GM12891 (cell line): Measurements from ENCODE around the gene BOD1L1.

Source experiments
- DNase-seq: peaks from one replicate; pipeline ENCODE4 v3.0.0; 2011; ENCODE audit warnings: low spot score; ENCODE audit not compliant: insufficient read length
- FAIRE-seq: peaks from 2 replicates; lab custom pipeline; 2011; peaks lifted over from hg19 to GRCh38; lab: Jason Lieb, UNC
- PAX5 ChIP-seq: IDR thresholded peaks from 2 replicates; pipeline ENCODE4 v1.6.1; 2011; ENCODE audit warnings: low read length, moderate library complexity, mild to moderate bottlenecking; ENCODE audit not compliant: insufficient read depth, severe bottlenecking
- POLR2A ChIP-seq: IDR thresholded peaks from 2 replicates; pipeline ENCODE4 v1.6.1; 2011; ENCODE audit warnings: low read depth, low read length, control low read depth
- POLR2AphosphoS5 ChIP-seq: IDR thresholded peaks from 2 replicates; pipeline ENCODE4 v1.6.1; 2011; ENCODE audit warnings: low read depth, low read length, control low read depth
- POU2F2 ChIP-seq: IDR thresholded peaks from 2 replicates; pipeline ENCODE4 v1.6.1; 2011; ENCODE audit warnings: low read depth, mild to moderate bottlenecking, control low read depth, low read length, moderate library complexity
- SPI1 ChIP-seq: IDR thresholded peaks from 2 replicates; pipeline ENCODE4 v1.6.1; 2011; ENCODE audit warnings: low read depth, low read length, control low read depth
- TAF1 ChIP-seq: IDR thresholded peaks from 2 replicates; pipeline ENCODE4 v1.6.1; 2011; ENCODE audit warnings: low read depth, low read length, control low read depth

The BOD1L1 gene

DNA sequence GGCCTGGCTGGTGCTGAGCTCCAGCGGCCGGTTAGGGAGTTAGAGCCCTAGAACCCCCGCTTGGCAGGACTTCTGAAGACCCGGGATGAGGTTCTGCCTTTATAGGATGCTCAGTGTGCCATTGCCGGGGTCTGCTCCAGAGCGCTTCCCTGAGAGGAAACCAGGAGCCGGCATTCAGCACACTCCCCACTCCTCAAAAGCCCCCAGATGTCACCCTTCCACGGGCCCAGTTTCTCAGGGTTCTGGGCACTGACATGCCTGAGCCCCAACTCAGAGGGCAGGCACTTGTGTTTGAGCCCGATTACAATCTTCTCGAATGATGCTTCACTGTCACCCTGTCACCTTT is 89.7 kb downstream of the BOD1L1 start:
- FAIRE-seq: no peak
- TF ChIP-seq SPI1 (no peak), POLR2A (no peak), PAX5 (no peak), POLR2AphosphoS5 (no peak)
- DNase-seq: no peak

DNA sequence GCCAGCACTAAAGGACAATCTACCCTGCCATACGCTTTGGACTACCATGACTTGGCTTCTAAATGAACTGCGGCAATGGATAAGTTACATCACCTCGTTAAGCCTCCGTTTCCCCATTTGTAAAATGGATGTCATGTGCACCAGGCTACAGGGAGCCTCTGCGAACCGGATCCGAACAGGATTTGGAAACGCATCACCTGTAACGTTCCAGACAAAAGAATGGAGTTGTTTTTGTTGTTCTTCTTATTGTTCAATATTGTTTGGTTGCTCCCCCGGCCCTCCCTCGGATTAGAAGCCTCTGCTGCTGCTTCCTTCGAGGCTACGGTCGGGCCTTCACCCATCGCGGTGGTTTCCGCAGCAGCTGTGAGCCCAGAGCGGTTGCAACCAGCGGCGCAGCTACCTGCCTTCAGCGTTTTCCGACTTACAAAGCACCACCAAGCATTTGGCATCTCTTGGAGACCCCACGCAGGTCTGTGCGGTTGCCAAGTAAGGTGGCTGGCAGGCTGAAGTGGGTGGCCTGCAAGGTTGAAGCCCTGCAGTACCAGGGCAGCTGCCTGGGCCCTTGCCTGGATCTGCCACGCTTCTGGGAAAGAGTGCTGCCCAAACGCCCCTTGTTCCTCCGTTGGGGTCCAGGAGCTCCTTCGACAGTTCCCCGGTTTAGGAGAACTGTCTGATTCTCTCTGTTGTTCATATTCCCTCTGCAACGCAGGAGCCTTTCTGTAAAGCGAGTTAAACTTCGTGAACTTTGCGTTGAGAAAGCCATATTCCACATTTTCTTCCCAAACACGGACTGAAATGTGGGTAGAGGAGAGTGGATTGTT is 90.3 kb downstream of the BOD1L1 start:
- TF ChIP-seq PAX5: no peak
- no peak for TF ChIP-seq POU2F2
- no peak for TF ChIP-seq SPI1
- no peak for TF ChIP-seq POLR2AphosphoS5
- no peak for TF ChIP-seq POLR2A
- TF ChIP-seq TAF1: no peak
- no peak for DNase-seq
- no peak for FAIRE-seq

DNA sequence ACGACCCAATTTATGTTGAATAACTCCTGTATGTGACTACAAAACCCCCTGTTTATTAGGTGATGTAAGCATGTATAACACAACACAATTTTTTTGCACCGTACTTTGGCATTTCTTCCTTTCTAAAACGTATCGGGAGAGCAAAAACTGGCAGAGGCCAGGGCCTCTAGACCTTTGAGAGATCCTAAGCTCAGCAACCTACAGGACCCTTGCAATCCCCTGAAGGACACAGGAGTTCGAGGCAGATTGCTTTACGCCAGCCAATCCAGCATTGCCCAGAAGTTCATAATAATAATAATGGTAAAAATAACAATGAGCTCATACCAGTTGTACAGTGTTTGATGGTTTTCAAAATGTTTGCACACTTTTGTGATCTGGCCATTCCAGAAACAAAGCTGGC is 90.9 kb downstream of the BOD1L1 start:
- TF ChIP-seq TAF1: no peak
- no peak for TF ChIP-seq SPI1
- TF ChIP-seq POLR2A: no peak
- TF ChIP-seq POLR2AphosphoS5: no peak
- no peak for TF ChIP-seq POU2F2
- TF ChIP-seq PAX5: no peak
- FAIRE-seq (no peak), DNase-seq (no peak)

DNA sequence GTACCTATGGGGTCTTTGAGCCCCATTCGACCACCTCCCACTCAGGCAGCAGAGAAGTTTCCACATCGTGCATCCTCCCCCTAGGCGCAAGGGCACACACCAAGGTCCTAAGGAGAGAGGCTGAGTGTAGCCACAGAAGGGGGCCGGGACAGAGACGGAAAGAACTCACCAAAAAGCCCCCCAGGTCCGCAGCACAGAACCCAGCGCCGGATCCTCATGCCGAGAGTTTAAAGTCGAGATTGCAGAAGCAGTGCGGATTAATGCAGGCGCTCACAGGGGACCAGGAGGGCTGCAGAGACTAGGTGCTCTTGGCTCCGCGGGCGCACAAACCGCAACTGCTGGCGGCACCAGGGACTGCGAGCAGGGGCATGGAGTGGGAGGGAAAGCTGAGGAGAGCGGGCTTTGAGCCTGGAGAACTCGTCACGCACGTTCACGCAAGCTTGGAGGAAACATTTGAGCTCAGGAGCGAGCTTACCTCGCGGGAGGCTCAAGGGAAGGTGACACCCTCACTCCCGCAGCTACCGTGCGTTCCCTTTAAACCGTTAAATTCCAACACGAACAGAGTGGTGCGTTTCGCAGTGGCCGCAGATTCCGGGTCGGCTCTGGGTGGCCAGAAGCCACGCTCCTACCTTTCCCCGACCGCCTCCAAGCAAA is 91.7 kb downstream of the BOD1L1 start:
- DNase-seq: no peak
- no peak for TF ChIP-seq POU2F2
- TF ChIP-seq TAF1: no peak
- TF ChIP-seq PAX5: no peak
- no peak for TF ChIP-seq POLR2A
- TF ChIP-seq POLR2AphosphoS5: no peak
- TF ChIP-seq SPI1: no peak
- no peak for FAIRE-seq

DNA sequence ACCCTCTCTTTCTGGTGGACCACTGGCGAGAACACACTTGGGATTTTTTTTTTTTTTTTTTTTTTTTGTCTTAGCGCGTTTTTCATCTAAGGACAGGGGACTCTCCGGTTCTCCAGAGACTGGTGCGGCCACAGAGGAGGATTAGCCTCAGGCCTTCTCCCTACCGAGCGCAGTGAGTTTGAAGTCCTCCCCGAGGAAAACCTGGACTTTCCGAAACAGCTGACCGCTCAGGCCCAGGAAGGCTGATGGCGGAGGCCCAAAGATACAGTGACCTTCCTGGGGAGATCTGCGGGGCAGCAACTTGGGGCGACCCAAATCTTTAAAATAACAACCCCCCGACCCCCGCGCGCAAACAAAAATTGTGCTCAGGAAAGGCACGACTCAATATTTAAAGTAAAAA is 92.4 kb downstream of the BOD1L1 start:
- TF ChIP-seq SPI1: no peak
- TF ChIP-seq TAF1: no peak
- no peak for TF ChIP-seq POLR2A
- no peak for TF ChIP-seq POLR2AphosphoS5
- TF ChIP-seq POU2F2: no peak
- no peak for TF ChIP-seq PAX5
- DNase-seq (no peak), FAIRE-seq (no peak)

DNA sequence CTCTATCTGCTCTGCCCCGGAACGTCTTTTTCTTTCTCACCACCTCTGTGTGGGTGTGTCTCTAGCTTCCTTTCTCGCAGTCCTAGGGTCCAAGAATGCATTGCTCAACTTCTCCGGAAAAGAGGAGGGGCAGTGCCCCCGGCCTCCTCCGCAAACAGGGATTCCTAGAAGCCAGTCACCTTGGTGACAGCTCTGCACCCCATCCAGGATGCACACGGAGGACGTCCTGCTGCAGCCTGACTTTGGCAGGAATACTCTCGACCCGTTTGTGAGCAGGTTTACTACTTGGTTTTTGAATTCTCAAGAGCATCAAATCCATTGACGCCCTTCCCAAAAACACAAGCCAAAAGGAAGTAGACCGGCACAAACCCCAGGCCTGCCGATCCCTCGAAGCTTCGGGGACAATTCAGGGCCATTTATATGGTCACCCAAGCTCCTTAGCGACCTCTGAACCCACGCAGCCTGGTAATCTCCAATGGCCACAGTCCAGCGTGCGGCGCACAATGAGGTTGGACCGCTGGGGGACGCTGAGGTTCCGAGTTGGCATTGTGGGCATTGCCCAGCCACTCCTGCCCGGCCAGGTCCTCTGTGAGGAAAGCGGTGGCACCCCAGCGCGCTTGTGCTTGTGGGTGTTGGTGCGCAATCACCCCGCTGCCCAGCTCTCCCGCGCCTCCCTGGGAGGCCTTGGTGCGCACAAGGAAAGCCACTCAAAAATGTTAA is 93.0 kb downstream of the BOD1L1 start:
- DNase-seq (no peak), FAIRE-seq (no peak)

DNA sequence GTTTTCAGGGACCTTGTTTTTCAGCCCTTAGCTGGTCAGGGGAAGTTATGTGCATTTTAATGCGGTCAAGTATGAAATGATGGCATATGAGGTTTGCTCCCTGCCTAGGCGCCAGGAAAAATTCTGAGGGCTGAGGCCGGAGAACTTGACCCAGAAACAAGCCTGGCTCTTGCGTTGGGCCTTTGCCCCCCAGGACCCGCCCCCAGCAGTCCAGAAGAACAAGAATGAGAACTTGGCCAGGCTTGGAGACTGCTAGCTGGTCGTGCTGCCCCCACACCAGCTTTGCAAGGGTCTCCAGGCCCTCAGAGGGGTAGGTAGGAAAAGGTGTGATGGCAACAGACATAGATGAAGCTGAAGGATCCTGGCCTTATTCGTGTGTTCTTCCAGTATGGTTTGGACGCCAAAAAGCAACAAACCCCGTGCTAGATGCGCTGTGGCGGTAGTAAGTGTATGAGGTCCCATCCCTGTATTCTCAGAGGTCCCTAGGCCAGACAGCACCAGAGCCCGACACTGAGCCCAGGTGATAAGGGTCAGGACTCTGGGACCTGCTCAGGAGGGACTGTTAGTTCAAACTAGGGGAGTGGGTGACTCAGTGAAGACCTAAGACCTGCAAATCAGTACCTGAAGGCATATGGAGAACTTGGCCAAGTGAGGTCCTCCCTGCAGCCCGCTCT is 93.7 kb downstream of the BOD1L1 start:
- FAIRE-seq: no peak
- no peak for DNase-seq
- TF ChIP-seq POU2F2: no peak

More for the DNA sequence above, 93.0 kb downstream of the BOD1L1 start:
- TF ChIP-seq POU2F2 (no peak), POLR2A (no peak), PAX5 (no peak), SPI1 (no peak), TAF1 (no peak), POLR2AphosphoS5 (no peak)

DNA sequence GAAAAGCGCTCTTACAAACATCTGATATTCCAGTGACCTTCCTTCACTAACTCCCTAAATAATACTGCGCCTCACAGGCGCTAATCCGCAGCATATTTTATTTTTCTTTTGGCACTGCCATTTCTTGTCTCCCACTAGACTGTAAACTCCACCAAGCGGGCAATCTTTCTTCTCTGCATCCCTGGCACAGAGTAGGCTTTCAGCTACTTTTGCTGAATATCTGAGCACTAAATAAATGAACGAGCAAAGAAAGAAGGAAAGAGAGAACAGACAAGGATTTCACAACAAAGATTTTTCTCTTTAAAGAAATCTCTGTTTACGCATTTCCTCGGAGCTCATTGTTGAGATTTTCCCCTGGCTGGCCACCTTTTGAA is 95.9 kb downstream of the BOD1L1 start:
- no peak for TF ChIP-seq POU2F2
- TF ChIP-seq SPI1: no peak
- TF ChIP-seq POLR2AphosphoS5: no peak
- no peak for TF ChIP-seq TAF1
- no peak for TF ChIP-seq PAX5
- TF ChIP-seq POLR2A: no peak
- DNase-seq (no peak), FAIRE-seq (no peak)

DNA sequence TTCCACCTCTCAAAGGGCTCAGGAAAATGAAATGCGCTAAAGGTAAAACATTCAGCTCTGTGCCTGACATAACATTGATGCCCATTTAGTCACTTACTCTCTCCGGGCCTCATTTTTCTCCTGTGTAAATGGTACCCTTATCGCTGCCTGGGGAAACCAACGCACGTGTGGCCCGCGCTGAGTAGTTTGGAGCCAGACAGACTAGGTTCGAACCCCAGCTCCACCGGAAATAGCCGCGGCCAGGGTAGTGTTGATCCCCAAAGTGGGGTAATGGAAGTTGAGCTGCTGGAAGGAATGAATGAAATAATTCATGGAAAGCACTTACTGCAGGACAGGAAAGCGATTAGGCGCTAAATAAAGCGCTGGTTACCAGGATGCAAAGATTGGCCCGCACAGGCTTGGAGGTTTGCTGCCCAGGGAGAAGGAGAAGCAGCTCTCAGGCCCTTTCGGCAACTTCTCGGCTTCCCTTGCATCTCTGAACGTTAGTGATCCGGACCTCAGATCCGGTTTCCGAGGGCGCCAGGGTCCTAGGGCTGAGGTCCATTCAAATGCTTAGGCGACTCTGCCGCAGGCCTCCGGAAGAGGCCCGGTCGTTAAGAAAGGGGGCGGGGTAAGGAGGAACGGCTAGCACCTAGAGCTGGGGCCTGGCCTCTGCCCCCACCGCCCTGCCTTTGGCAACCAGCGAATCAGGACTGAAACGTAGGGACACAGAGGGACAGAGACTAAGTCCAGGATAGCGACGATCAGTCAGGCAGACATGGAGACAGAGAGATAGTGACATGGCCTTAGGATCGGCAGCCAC is 96.5 kb downstream of the BOD1L1 start:
- DNase-seq (no peak), FAIRE-seq (no peak)
- no peak for TF ChIP-seq SPI1
- TF ChIP-seq POU2F2: no peak
- no peak for TF ChIP-seq TAF1
- no peak for TF ChIP-seq POLR2AphosphoS5
- no peak for TF ChIP-seq POLR2A
- TF ChIP-seq PAX5: no peak
